ENCODE data around the gene EVC. TPM values are rescaled to one million over a fixed set of nuclear protein-coding genes. Genes with fewer than 3 reads are reported as not detected.

EVC gene
- total and polyA plus RNA-seq, 2 of the 4 experiments (the other 2 are of a cell fraction), result 16.8 to 18.9 TPM

- DNase-seq, result no peak
- Histone ChIP-seq H3K79me1 (ENCODE audit: low read depth in 1 of 2, low read length in 2 of 2) (peaks cover 38 to 59% of the 10 kb centered on the region in 2 experiments), H3K9me3 (ENCODE audit: control insufficient read depth, insufficient read depth, low read length) (no peaks in the 10 kb centered on the region), H3K4me2 (ENCODE audit: low read depth, low read length) (no peak overlapping the region), H3K4me1 (ENCODE audit: control insufficient read depth, insufficient read depth, low read length) (no peaks in the 10 kb centered on the region), H4K5ac (ENCODE audit: low read depth, low read length) (no peak overlapping the region), H3K23ac (ENCODE audit: low read depth, low read length) (no peak overlapping the region), H3K18ac (ENCODE audit: low read depth, low read length) (no peak overlapping the region), H3K9me1 (ENCODE audit: insufficient read depth, low read length) (peaks cover 6% of the 10 kb centered on the region; the same call in 1 of the 2 replicates), H3K56ac (ENCODE audit: extremely low read depth, insufficient read depth, low read length) (no peak overlapping the region), H4K91ac (ENCODE audit: insufficient read depth, low read depth, low read length) (no peak overlapping the region), H3K9ac (ENCODE audit: low read depth, low read length) (no peak overlapping the region), H3K14ac (replicated peaks; ENCODE audit: low read depth, low read length) (no peak overlapping the region), H2BK5ac (ENCODE audit: low read depth, low read length, poor library complexity, severe bottlenecking) (no peak overlapping the region), H3K4ac (ENCODE audit: low read depth, low read length) (no peak overlapping the region), H4K20me1 (ENCODE audit: insufficient read depth, low read length) (peaks cover 16% of the 10 kb centered on the region), H2AK5ac (ENCODE audit: low read depth, low read length) (no peak overlapping the region), H3K36me3 (ENCODE audit: control insufficient read depth, insufficient read depth, low read length) (peaks cover 64% of the 10 kb centered on the region), H3K27me3 (ENCODE audit: control insufficient read depth, insufficient read depth, low read length) (no peaks in the 10 kb centered on the region), H2BK120ac (ENCODE audit: low read depth, low read length) (no peak overlapping the region), H4K8ac (ENCODE audit: low read depth in 2 of 2, low read length in 2 of 2) (no peak overlapping the region), H2AK9ac (replicated peaks; ENCODE audit: low read depth, low read length, poor library complexity) (peak overlapping the region; percentile 57), H3K27ac (ENCODE audit: insufficient read depth, low read length) (no peak overlapping the region; the same call in 1 of the 2 replicates), H3K4me3 (ENCODE audit: insufficient read depth, low read depth, low read length) (no peak overlapping the region), H2AFZ (replicated peaks; ENCODE audit: low read length, poor library complexity) (no peak overlapping the region), H2BK20ac (ENCODE audit: low read depth, low read length) (no peak overlapping the region), H2BK15ac (ENCODE audit: low read depth, low read length) (no peak overlapping the region)
- in situ Hi-C loops (cut with MboI; ENCODE audit: low sequenced_read_pairs) (no loop called here), intact Hi-C loops (cut with micrococcal nuclease) (no loop called here), dilution Hi-C loops (cut with HindIII; ENCODE audit: low sequenced_read_pairs, unreplicated experiment) (no loop called here)
- 97% methylated on average over 6 of the region's 30 CpGs; no CpG with 5 or more reads in 1 of the 2 experiments for WGBS, 2 experiments (ENCODE audit: extremely low coverage in 2 of 2, insufficient read length in 1 of 2)
- no TSS peak for BruUV-seq (replicated peaks)
- ATAC-seq (ENCODE audit: low read depth), result no peak; the same call in 1 of the 2 replicates
- ChIA-PET CTCF (no interaction called here), POLR2A (ENCODE audit: unreplicated experiment) (no interaction called here)
- TF ChIP-seq MXI1 (IDR thresholded peaks at IDR 0.05; ENCODE audit: borderline replicate concordance, low read depth, low read length), result no peak
- TF ChIP-seq CHD1 (IDR thresholded peaks at IDR 0.05; ENCODE audit: low read depth, low read length), result no peak
- TF ChIP-seq CEBPB (IDR thresholded peaks at IDR 0.05; ENCODE audit: low read depth, low read length), result peak; percentile 62; the same call in 1 of the 2 replicates
- no peak for TF ChIP-seq SMC3 (IDR thresholded peaks at IDR 0.05; ENCODE audit: low read depth, low read length)
These were observed 20.3 kb downstream of the EVC start for GRCh38 chr4:5730993-5731990.

All from IMR-90 (cell line).